ENCODE measurements around the gene SUPT3H.

DNA sequence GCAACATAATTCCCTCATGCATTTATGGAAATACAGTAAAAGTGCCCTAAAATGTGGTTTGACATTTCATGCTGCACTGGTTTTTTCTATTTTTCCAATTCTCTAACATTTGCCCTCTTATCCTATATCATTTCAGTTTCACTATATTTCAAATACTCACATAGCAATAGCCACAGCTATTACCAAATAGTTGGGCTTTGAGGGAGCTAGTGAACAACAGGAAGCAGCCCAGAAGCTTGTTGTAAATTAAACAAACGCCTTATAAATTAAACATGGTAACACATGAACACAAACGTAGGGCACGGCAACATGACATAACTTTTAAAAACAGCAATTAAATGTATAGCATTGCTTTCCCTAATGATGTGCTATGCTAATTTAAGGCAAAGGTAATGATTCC is 521.3 kb downstream of the SUPT3H start:
- TF ChIP-seq POLR2AphosphoS5 (IDR thresholded peaks at IDR 0.05; ENCODE audit: low read depth, low read length) (no peak), SPI1 (IDR thresholded peaks at IDR 0.05; ENCODE audit: low read depth, low read length) (no peak), POLR2A (IDR thresholded peaks at IDR 0.05; ENCODE audit: low read depth, low read length) (no peak), TAF1 (IDR thresholded peaks at IDR 0.05; ENCODE audit: low read depth, low read length) (no peak), POU2F2 (IDR thresholded peaks at IDR 0.05; ENCODE audit: low read depth, low read length) (no peak), PAX5 (IDR thresholded peaks at IDR 0.05; ENCODE audit: insufficient read depth, low read length, severe bottlenecking) (no peak)
